Motor neuron (in vitro differentiated cells): ENCODE data around the gene CACNA1E. TPM values are rescaled to one million over a fixed set of nuclear protein-coding genes. Genes with fewer than 3 reads are reported as not detected.
A peak's percentile ranks its signal among the peaks of the same experiment; 100 is the strongest.

ENCODE experiments used
- ATAC-seq, 8 experiments: fragments of 200-7000 bp; cut with Tn5 transposase; replicated peaks in 6 of 8; 2 replicates each; pipeline ENCODE4 v1.8.0; 2021; ENCODE audit warnings: mild to moderate bottlenecking in 8 of 8, moderate library complexity in 8 of 8
- H3K27ac ChIP-seq, 2 donors: fragments of 250-450 bp; sonication (Bioruptor Pico); 2 replicates each; pipeline ENCODE4 v1.9.0; 2021; ENCODE audit warnings: antibody characterized with exemption in 2 of 2, mild to moderate bottlenecking in 2 of 2, moderate library complexity in 1 of 2
- H3K4me1 ChIP-seq, 2 donors: fragments of 250-450 bp; sonication (Bioruptor Pico); replicated peaks in 1 of 2; 2 replicates each; pipeline ENCODE4 v1.6.1; 2021; ENCODE audit warnings: antibody characterized with exemption in 2 of 2, mild to moderate bottlenecking in 2 of 2, moderate library complexity in 1 of 2
- H3K4me3 ChIP-seq, 5 donors: fragments of 250-450 bp; sonication (Bioruptor Pico); 2 replicates each; pipeline ENCODE4 v1.9.0; 2021; ENCODE audit warnings: antibody characterized with exemption in 5 of 5, mild to moderate bottlenecking in 5 of 5, moderate library complexity in 4 of 5
- WGBS, 10 experiments: fragments of 450-650 bp; shearing (Covaris generic); methylation state at CpG; one replicate each; pipeline ENCODE4 v1.0.0; 2022; 5-methylcytosine and 5-hydroxymethylcytosine counted together
- in situ Hi-C, 9 experiments: fragments of 400-800 bp; cut with MboI; loops; one replicate each; pipeline ENCODE4 v1.15.0; 2021; ENCODE audit warnings: low sequenced_read_pairs in 9 of 9, low pct_unique_long_range_greater_than_20kb in 2 of 9; ENCODE audit not compliant: unreplicated experiment in 9 of 9
- total RNA-seq, 8 experiments: library from RNA; unstranded; fragments of 300-600 nt; gene quantifications; 2 replicates each; pipeline versions ENCODE4 v1.2.3 to v1.2.4, GENCODE V29; 2022

Gene CACNA1E
- total RNA-seq, 8 experiments from 2014 or later: 0.10 to 19.4 (median 6.8) TPM

DNA sequence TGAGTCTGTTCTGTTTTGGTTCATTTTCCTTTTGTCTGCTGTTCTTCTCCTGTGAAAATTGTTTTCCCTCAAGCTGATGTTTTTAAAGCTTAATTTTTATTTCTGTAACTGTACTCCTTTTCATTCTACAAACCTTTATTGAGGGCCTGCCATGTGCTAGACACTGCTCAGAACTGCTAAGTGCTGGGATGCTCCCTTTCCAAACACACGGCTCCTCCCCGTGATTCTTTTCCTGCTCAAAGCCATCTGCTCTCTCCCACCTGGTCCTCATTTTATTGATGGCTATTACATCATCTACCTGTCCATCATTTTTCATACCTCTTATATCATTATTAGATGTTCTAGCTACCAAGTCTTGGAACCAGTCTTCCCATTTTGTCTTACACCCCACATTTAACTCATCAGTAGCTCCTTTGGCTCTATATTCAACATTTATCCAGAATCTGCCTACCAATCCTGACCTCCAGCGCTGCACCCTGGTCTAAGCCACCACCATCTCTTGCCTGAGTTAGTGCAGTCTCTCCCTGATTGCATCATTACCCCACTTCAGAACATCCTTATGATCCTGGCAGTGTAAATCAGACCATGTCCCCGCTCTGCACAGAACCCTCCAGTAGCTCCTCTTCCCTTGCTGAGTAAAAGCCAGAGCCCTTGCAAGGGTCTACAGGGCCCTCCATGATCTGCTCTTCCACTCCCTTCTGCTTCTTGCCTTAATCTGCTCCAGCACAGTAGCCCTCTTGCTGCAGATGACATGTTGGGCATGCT, 118.1 kb downstream of the CACNA1E start:
- no peak overlapping the region for H3K27ac ChIP-seq
- ATAC-seq: no peak
- in situ Hi-C loops: no loop called here
- WGBS, 10 experiments: 0 to 100% (median 95%) methylated on average over 1 to 4 of the region's 4 CpGs; no CpG with 5 or more reads in 1 of the 10 experiments
- peaks cover 0 to 24% of the 10 kb centered on the region in 2 donors for H3K4me1 ChIP-seq
- H3K4me3 ChIP-seq: no peak overlapping the region

DNA sequence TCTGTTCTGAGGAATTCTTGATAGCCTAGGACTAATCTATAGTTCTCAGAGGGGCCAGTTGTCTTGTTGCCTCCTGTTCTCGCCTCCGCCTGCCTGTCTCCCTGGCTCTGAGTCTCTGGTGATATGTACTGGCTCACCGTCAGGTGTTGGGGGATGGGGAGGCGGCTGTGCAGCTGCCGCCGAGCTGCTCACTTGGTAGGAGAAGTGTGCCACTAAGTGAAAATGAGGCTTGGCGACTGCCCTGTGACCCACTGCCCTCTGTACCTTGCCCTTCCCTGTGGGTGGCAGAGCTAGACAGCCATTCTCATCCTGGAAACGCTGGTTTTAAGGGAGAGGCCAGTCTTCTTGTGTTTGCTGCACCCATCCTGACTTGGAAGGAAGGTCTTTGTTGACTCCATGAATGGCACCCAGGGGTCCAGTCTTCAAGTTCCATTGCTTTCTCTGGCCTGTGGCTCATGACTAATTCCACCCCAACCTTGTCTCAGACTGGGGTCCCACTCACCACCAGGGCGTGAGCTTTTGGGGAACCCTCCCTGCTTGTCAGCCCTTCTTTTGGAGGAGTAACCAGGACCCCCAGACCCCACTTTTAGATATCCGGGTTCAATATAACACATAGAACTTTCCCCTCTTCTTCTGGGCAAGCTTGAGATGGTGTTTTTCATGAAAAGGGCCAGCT, 120.6 kb downstream of the CACNA1E start:
- in situ Hi-C loops: no loop called here
- Histone ChIP-seq H3K4me1 (peaks cover 0 to 27% of the 10 kb centered on the region in 2 donors), H3K27ac (peak overlapping the region in 1 of 2 donors; percentile 2), H3K4me3 (no peak overlapping the region)
- WGBS, 10 experiments: 5 to 97% (median 91%) methylated on average over 2 to 7 of the region's 10 CpGs; no CpG with 5 or more reads in 4 of the 10 experiments
- no peak for ATAC-seq

DNA sequence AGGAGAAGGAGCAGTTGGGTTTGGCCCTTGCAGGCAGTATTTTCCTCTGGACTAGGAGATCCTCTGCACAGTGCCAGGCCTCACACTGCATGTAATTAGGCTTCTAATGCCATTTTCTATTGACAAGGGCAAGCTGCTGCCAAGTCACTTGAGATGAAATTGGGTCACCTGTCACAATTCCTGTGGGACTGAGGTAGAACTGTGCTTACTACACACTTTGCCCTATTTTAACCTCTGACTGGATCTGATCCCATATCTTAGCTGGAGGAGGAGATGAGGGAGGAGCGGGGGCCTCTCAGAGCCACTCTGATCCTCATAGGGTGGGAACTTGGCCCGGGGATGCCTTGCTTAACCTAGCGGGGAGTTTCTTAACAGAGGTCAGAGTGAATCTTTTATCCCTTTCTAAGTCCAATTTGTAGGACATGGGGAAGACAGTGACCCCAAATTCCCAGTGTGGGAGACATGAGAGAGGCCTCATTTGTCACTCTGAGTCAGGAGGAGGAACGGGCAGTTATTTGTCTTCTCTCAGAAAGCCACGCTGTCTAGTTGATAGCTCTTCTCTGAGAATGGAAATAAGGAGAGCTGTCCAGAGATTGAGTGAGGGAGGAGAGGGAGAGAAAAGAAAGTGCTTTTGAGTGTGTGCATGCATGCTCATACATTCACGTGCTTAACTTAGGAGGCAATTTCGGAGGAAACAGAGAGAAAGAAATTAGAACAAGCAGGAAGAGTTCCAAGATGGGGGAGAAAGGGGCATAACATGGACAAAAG, 121.3 kb downstream of the CACNA1E start:
- Histone ChIP-seq H3K27ac (peak overlapping the region in 1 of 2 donors; percentile 2), H3K4me1 (peaks cover 6 to 35% of the 10 kb centered on the region in 2 donors), H3K4me3 (no peak overlapping the region)
- peak in 4 of 8 experiments; percentile 16 to 77 (median 67) for ATAC-seq
- WGBS, 10 experiments: 0 to 41% (median 16%) methylated on average over 1 to 7 of the region's 7 CpGs; no CpG with 5 or more reads in 1 of the 10 experiments
- in situ Hi-C loops: no loop called here

DNA sequence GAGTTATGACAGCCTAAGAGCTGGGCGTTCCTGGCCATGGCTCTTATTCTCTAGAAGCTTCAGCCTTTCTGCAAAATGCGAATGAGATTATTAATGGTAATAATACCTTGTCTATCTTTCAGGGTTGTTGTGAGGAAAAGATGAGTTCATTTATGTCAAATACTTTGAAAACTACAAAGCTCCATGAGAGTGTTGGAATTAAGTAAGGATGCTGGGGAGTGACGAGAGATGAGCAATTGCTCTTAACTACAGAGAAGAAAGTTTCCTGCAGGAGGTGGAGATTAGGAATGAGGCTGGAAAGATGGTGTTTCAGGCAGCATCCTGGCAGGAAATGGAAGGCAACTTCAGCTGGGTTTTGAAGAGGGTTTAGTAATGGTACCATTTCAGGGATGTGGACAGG, 124.2 kb downstream of the CACNA1E start:
- H3K27ac ChIP-seq: no peak overlapping the region
- no peak for ATAC-seq
- H3K4me3 ChIP-seq: no peak overlapping the region
- peaks cover 6 to 36% of the 10 kb centered on the region in 2 donors for H3K4me1 ChIP-seq
- in situ Hi-C loops: no loop called here
- 0 to 100% (median 92%) methylated on average over 1 to 3 of the region's 3 CpGs; no CpG with 5 or more reads in 1 of the 10 experiments for WGBS, 10 experiments

DNA sequence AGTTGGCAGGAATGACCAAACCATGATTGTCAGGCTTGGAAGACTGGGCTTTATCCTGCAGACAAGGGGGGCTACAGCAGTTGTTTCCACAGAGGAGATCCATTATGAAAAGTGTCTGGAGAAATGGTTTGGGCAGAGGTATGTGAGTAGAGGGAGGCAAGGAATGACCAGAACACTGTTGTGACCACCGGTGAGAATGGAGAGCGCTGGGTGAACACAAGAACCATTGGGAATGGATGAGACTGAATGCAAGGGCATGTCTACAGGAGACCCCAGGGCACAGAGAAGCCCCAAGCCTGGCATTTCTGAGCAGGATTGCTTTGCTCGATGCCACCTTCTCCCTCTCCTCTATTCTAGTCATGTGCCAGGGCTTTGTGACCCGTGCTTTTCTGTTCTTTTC, 125.1 kb downstream of the CACNA1E start:
- H3K27ac ChIP-seq: no peak overlapping the region

DNA sequence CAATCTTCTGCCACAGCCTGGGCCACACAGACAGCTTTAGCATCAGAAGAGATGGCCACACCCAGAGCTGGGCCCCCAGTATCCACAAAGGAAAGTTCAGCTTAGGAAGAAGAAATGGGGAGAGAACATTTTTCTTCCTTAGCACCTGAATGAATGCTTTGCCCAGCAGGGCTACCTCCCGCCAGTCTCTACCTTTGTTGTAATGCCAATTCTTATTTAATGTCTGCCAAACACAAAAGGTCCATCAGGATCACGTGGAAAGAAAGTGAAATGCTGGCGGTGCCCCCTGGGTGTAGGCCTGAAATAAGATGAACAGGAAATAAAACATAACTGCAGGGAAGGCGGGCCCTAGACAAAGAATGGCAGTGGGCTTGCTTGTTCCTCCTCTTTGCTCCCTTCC, 125.6 kb downstream of the CACNA1E start:
- WGBS, 10 experiments: 0 to 71% (median 35%) methylated on average over 1 to 4 of the region's 4 CpGs
- H3K4me3 ChIP-seq: no peak overlapping the region
- H3K4me1 ChIP-seq: peaks cover 6 to 36% of the 10 kb centered on the region in 2 donors
- peak in 3 of 8 experiments; percentile 46 to 72 (median 47) for ATAC-seq
- in situ Hi-C loops: no loop called here
- no peak overlapping the region for H3K27ac ChIP-seq

More for the DNA sequence above, 125.1 kb downstream of the CACNA1E start:
- ATAC-seq: no peak
- Histone ChIP-seq H3K4me3 (no peak overlapping the region), H3K4me1 (peaks cover 6 to 36% of the 10 kb centered on the region in 2 donors)
- WGBS, 10 experiments: 0 to 100% (median 87%) methylated on average over 1 to 4 of the region's 4 CpGs; no CpG with 5 or more reads in 3 of the 10 experiments
- in situ Hi-C loops: no loop called here

DNA sequence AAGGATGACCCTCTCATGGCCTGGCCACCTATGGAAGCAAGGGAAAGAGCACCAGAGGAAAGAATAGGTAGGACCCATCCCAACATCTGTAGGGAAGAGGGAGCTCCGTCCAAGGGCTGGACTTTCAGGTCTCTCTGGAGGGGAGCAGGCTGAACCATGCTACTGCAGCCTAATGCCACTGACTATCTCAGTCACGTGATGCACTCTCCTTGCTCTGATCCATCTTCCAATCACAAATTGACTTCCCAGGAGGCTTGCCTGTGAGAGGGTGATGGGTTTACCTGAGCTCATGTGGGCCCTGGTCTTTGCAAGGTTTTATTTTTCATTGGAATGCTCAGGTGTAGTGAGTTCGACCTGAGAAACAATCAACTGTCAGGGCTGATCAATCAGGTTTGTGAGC, 128.8 kb downstream of the CACNA1E start:
- Histone ChIP-seq H3K4me3 (no peak overlapping the region), H3K27ac (no peak overlapping the region), H3K4me1 (peaks cover 6 to 11% of the 10 kb centered on the region in 2 donors)
- no peak for ATAC-seq
- in situ Hi-C loops: no loop called here
- WGBS, 10 experiments: 0 to 94% (median 60%) methylated on average over 1 to 3 of the region's 3 CpGs; no CpG with 5 or more reads in 2 of the 10 experiments

DNA sequence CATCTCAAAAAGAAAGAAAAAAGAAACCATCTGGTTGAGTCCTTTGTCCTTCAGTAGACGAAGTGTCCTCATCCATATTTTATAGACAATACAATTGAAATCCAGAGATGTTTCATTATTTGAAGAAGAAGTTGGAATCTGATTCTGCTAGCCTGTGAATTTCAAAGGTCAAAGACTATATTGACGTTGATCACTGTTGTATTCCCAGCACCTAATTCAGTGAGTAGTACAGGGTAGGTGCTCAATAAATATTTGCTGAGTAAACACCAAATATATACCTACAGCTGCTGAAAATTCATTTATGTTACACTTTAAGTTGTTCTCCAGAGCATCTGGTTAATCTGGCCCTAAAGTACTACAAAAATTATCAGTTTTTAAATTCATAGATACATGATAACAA, 135.2 kb downstream of the CACNA1E start:
- WGBS, 10 experiments: 0 to 80% (median 25%) methylated on average over 1 to 2 of the region's 2 CpGs; no CpG with 5 or more reads in 3 of the 10 experiments
- no peak for ATAC-seq
- Histone ChIP-seq H3K27ac (no peak overlapping the region), H3K4me3 (no peak overlapping the region), H3K4me1 (no peaks in the 10 kb centered on the region)
- in situ Hi-C loops: no loop called here

DNA sequence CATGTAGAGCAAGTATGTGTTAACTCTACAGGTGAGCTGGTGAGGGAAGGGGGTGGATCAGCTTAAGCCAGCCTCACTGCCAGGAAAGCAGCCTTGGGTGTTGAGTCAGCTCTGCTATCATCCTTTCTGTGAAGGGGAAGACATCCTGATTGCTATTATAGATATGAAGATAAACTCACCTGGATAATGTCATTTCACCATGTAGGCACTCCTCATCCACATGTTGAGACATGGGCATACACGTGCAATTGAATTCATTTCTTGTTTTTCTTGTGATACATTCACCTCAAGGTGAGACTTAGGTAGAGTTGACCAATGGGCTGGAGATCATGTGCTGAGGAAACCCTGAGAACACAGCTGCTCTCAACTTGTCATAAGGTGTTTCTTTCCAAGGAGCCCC, 136.9 kb downstream of the CACNA1E start:
- in situ Hi-C loops: no loop called here
- no peak for ATAC-seq
- H3K4me3 ChIP-seq: no peak overlapping the region
- no peak overlapping the region for H3K27ac ChIP-seq
- no peaks in the 10 kb centered on the region for H3K4me1 ChIP-seq
- 0 to 100% (median 76%) methylated on average over 1 of the region's 1 CpG; no CpG with 5 or more reads in 4 of the 10 experiments for WGBS, 10 experiments

DNA sequence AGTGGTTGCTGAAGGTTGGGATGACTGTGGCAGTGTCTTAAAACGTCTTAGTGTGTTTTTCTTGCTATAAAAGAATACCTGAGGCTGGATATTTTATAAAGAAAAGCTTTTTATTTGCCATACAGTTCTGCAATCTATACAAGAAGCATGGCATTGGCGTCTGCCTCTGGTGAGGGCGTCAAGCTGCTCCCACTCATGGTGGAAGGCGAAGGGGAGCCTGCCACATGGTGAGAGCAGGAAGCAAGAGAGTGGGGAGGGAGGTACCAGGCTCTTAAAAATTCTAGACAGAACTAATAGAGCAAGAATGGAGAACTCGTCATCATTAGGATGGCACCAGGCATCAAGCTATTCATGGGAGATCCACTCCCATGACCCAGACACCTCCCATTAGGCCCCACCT, 140.5 kb downstream of the CACNA1E start:
- Histone ChIP-seq H3K4me3 (no peak overlapping the region), H3K27ac (no peak overlapping the region), H3K4me1 (peaks cover 0 to 2% of the 10 kb centered on the region in 2 donors)
- in situ Hi-C loops: no loop called here
- WGBS, 10 experiments: 0 to 80% (median 57%) methylated on average over 1 to 5 of the region's 5 CpGs; no CpG with 5 or more reads in 1 of the 10 experiments
- no peak for ATAC-seq

DNA sequence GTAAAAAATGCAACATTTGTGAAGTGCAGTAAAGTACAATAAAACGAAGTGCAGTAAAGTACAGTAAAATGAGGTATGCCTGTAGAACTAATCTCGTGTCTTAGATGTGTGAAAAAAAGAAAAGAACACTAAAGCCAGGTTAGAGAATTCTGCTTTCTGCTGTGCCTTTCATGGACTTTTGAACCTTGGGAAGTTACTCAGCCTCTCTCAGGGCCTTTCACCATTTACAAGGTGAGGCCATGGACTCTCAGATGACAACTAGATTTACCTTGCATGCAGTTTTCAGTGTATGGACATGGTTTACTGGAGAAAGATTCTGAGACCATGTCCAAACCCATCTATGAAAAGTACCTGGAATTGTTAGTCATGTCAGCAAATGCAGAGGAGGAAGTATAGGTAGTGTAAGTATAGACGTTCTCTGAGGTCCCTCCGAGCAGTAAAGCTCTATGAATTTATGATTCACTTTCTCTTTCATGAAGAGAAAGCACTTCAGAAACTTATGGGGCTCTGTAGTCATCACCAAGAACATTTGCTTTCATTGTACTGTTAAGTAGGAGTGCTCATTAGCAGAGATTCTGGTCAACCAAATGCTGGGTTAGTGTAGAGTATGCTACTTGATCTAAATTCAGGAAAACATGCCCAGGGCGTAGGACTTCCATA, 143.1 kb downstream of the CACNA1E start:
- no peak overlapping the region for H3K4me3 ChIP-seq
- in situ Hi-C loops: no loop called here
- H3K27ac ChIP-seq: no peak overlapping the region
- WGBS, 10 experiments: 0 to 86% (median 55%) methylated on average over 2 to 5 of the region's 5 CpGs
- ATAC-seq: no peak
- peaks cover 0 to 2% of the 10 kb centered on the region in 2 donors for H3K4me1 ChIP-seq

DNA sequence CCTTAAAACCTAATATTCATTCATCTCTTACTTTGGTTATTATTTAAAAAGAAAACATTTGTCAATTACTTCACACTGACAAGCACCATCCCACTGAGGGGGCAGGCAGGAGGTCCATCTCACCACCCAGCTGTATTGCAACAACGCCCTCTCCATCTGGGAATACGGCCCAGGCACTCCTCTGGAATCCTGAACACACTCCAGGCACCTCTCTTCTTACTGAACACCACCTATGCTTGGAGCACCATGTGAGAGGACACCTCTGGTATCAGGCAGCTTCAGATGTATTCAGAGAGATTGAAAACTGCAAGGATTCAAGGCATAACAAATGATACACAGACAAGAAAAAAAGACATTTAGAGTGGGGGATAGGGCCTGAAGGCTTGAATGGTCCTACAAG, 147.1 kb downstream of the CACNA1E start:
- H3K4me3 ChIP-seq: no peak overlapping the region
- H3K4me1 ChIP-seq: peaks cover 0 to 8% of the 10 kb centered on the region in 2 donors
- 6 to 92% (median 85%) methylated on average over 2 of the region's 2 CpGs; no CpG with 5 or more reads in 7 of the 10 experiments for WGBS, 10 experiments
- in situ Hi-C loops: no loop called here
- no peak for ATAC-seq
- no peak overlapping the region for H3K27ac ChIP-seq
